Right atrium auricular region (tissue), 2 donors: ENCODE results near the gene SPTBN1. TPM values are rescaled to one million over a fixed set of nuclear protein-coding genes. Genes with fewer than 3 reads are reported as not detected.

Experiments
- DNase-seq: peaks from one replicate; pipeline ENCODE4 v3.0.0-alpha.2; 2019; ENCODE audit warnings: low spot score
- H3K27ac ChIP-seq, 2 donors: fragments of 200-600 bp; sonication (generic); 1 replicate in 1 of 2; 2 replicates in 1 of 2; pipeline ENCODE4 v1.5.1; 2016 to 2019
- H3K27me3 ChIP-seq, 2 donors: fragments of 200-600 bp; sonication (generic); one replicate each; pipeline versions ENCODE4 v1.5.1 to v1.6.0; 2017 to 2019
- H3K36me3 ChIP-seq: fragments of 200-600 bp; sonication (generic); one replicate; pipeline ENCODE4 v1.5.1; 2016
- H3K4me1 ChIP-seq, 2 donors: fragments of 200-600 bp; sonication (generic); one replicate each; pipeline versions ENCODE4 v1.5.1 to v1.6.0; 2017 to 2019
- H3K4me3 ChIP-seq, 2 donors: fragments of 200-600 bp; sonication (generic); 1 replicate in 1 of 2; 2 replicates in 1 of 2; pipeline ENCODE4 v1.5.1; 2017 to 2019; ENCODE audit warnings: mild to moderate bottlenecking in 1 of 2, moderate library complexity in 1 of 2
- H3K9me3 ChIP-seq, 2 donors: fragments of 200-600 bp; sonication (generic); one replicate each; pipeline ENCODE4 v1.5.1; 2019
- CTCF ChIP-seq, 2 donors: fragments of 200-600 bp; sonication (generic); IDR thresholded peaks; one replicate each; pipeline ENCODE4 v1.5.1; 2019; ENCODE audit warnings: antibody characterized with exemption in 2 of 2
- total RNA-seq, 2 donors: library from RNA; depleted of rRNA; stranded (reverse); fragments of >200 nt; gene quantifications; one replicate each; pipeline ENCODE4 v1.1.0, GENCODE V29; 2016

Gene SPTBN1
- total RNA-seq, 2 donors from 2014 or later = 265 to 382 TPM

GRCh38 chr2:54470266-54470938 is 14.3 kb downstream of the SPTBN1 start:
- no peak for TF ChIP-seq CTCF (IDR thresholded peaks at IDR 0.05)
- Histone ChIP-seq H3K27me3 (no peaks in the 10 kb centered on the region), H3K27ac (peak overlapping the region; percentile 74 to 86), H3K4me1 (peaks cover 0 to 81% of the 10 kb centered on the region in 2 donors), H3K9me3 (no peaks in the 10 kb centered on the region), H3K4me3 (peak overlapping the region; percentile 19 to 30), H3K36me3 (no peaks in the 10 kb centered on the region)
- DNase-seq = no peak

GRCh38 chr2:54471221-54471711 is 15.1 kb downstream of the SPTBN1 start:
- Histone ChIP-seq H3K36me3 (no peaks in the 10 kb centered on the region), H3K9me3 (no peaks in the 10 kb centered on the region), H3K4me3 (peak overlapping the region in 1 of 2 donors; percentile 30), H3K27ac (peak overlapping the region; percentile 74 to 86), H3K27me3 (no peaks in the 10 kb centered on the region), H3K4me1 (peaks cover 0 to 89% of the 10 kb centered on the region in 2 donors)
- TF ChIP-seq CTCF (IDR thresholded peaks at IDR 0.05) = no peak
- peak; percentile 68 for DNase-seq

GRCh38 chr2:54473851-54474250 is 17.7 kb downstream of the SPTBN1 start:
- Histone ChIP-seq H3K4me1 (peaks cover 0 to 93% of the 10 kb centered on the region in 2 donors), H3K4me3 (no peak overlapping the region), H3K9me3 (no peaks in the 10 kb centered on the region), H3K27ac (peak overlapping the region; percentile 35 to 54), H3K27me3 (no peaks in the 10 kb centered on the region), H3K36me3 (no peaks in the 10 kb centered on the region)
- TF ChIP-seq CTCF (IDR thresholded peaks at IDR 0.05) = no peak
- no peak for DNase-seq

- no peaks in the 10 kb centered on the region for H3K27me3 ChIP-seq
- no peak for DNase-seq
- H3K36me3 ChIP-seq = no peaks in the 10 kb centered on the region
- no peak for TF ChIP-seq CTCF (IDR thresholded peaks at IDR 0.05)
- peaks cover 0 to 87% of the 10 kb centered on the region in 2 donors for H3K4me1 ChIP-seq
- peak overlapping the region; percentile 35 to 54 for H3K27ac ChIP-seq
- peaks cover 0 to 7% of the 10 kb centered on the region in 2 donors for H3K9me3 ChIP-seq
- no peak overlapping the region for H3K4me3 ChIP-seq
Observed at GRCh38 chr2:54475285-54475684, 19.2 kb downstream of the SPTBN1 start.

- H3K36me3 ChIP-seq = no peaks in the 10 kb centered on the region
- peaks cover 0 to 87% of the 10 kb centered on the region in 2 donors for H3K4me1 ChIP-seq
- peak overlapping the region; percentile 35 to 54 for H3K27ac ChIP-seq
- H3K27me3 ChIP-seq = no peaks in the 10 kb centered on the region
- no peak for TF ChIP-seq CTCF (IDR thresholded peaks at IDR 0.05)
- DNase-seq = no peak
- H3K9me3 ChIP-seq = peaks cover 0 to 7% of the 10 kb centered on the region in 2 donors
- no peak overlapping the region for H3K4me3 ChIP-seq
Observed at GRCh38 chr2:54475919-54476318, 19.8 kb downstream of the SPTBN1 start.
